Mesendoderm (in vitro differentiated cells): ENCODE data around the gene HSBP1.

Source experiments
- DNase-seq: peaks from one replicate; pipeline ENCODE4 v3.0.0; 2013
- H2AK5ac ChIP-seq: 2 replicates; pipeline ENCODE4 v1.6.1; 2013; ENCODE audit warnings: low read length, inconsistent platforms
- H2BK120ac ChIP-seq: 2 replicates; pipeline ENCODE4 v1.6.1; 2013; ENCODE audit warnings: low read depth, mild to moderate bottlenecking, low read length, moderate library complexity, mixed read lengths
- H2BK15ac ChIP-seq: replicated peaks from 2 replicates; pipeline ENCODE4 v1.6.1; 2013; ENCODE audit warnings: low read depth, mild to moderate bottlenecking, moderate library complexity
- H2BK5ac ChIP-seq: 2 replicates; pipeline ENCODE4 v1.6.1; 2013; ENCODE audit warnings: low read length, inconsistent platforms
- H3K18ac ChIP-seq: 2 replicates; pipeline ENCODE4 v1.6.1; 2013; ENCODE audit warnings: mild to moderate bottlenecking, low read length, mixed read lengths
- H3K23ac ChIP-seq: one replicate; pipeline ENCODE4 v1.6.1; 2013; ENCODE audit warnings: low read length
- H3K27ac ChIP-seq: 2 replicates; pipeline ENCODE4 v1.5.1; 2013; ENCODE audit warnings: low read depth, mild to moderate bottlenecking, inconsistent platforms, low read length, moderate library complexity
- H3K27me3 ChIP-seq: 2 replicates; pipeline ENCODE4 v1.6.1; 2013; ENCODE audit warnings: low read length, control low read depth, mild to moderate bottlenecking, inconsistent platforms; ENCODE audit not compliant: insufficient read depth, poor library complexity
- H3K36me3 ChIP-seq: 2 replicates; pipeline ENCODE4 v1.6.1; 2013; ENCODE audit warnings: low read length, inconsistent platforms; ENCODE audit not compliant: control insufficient read depth, insufficient read depth
- H3K4ac ChIP-seq: one replicate; pipeline ENCODE4 v1.6.1; 2013; ENCODE audit warnings: low read depth, mild to moderate bottlenecking, low read length, moderate library complexity
- H3K4me1 ChIP-seq: 2 replicates; pipeline ENCODE4 v1.6.1; 2013; ENCODE audit warnings: low read depth, low read length, inconsistent platforms; ENCODE audit not compliant: control insufficient read depth
- H3K4me2 ChIP-seq: 2 replicates; pipeline ENCODE4 v1.6.1; 2013; ENCODE audit warnings: low read length
- H3K4me3 ChIP-seq: 2 replicates; pipeline ENCODE4 v1.5.1; 2013; ENCODE audit warnings: mild to moderate bottlenecking, low read length
- H3K56ac ChIP-seq: one replicate; pipeline ENCODE4 v1.6.1; 2013; ENCODE audit warnings: low read length
- H3K79me1 ChIP-seq: 2 replicates; pipeline ENCODE4 v1.6.1; 2013; ENCODE audit warnings: low read length, inconsistent platforms
- H3K79me2 ChIP-seq: 2 replicates; pipeline ENCODE4 v1.6.1; 2013; ENCODE audit warnings: mild to moderate bottlenecking, low read length; ENCODE audit not compliant: control insufficient read depth, insufficient read depth
- H3K9ac ChIP-seq: 2 replicates; pipeline ENCODE4 v1.6.1; 2013; ENCODE audit warnings: low read length, inconsistent platforms
- H4K5ac ChIP-seq: one replicate; pipeline ENCODE4 v1.6.1; 2013; ENCODE audit warnings: low read length
- H4K8ac ChIP-seq: one replicate; pipeline ENCODE4 v1.6.1; 2013; ENCODE audit warnings: low read depth, mild to moderate bottlenecking, control low read depth, low read length, moderate library complexity
- WGBS: extraction: QIAGEN DNeasy Blood & Tissue Kit; methylation state at CpG from one replicate; pipeline ENCODE4 v1.1.7; 2013; ENCODE audit warnings: low lambda C conversion rate, missing lambda C conversion rate; ENCODE audit not compliant: insufficient coverage; ENCODE audit errors: extremely low coverage; 5-methylcytosine and 5-hydroxymethylcytosine counted together

HSBP1 gene

GRCh38 chr16:83826146-83826913 is 18.6 kb downstream of the HSBP1 start:
- whole genome bisulfite sequencing, result no CpG with 5 or more reads among the region's 21 CpGs
- H3K79me1 ChIP-seq, result no peaks in the 10 kb centered on the region
- peak; percentile 83 for DNase-seq
- H2BK120ac ChIP-seq, result no peak overlapping the region
- H3K36me3 ChIP-seq, result no peaks in the 10 kb centered on the region
- no peak overlapping the region for H4K8ac ChIP-seq
- H3K56ac ChIP-seq, result peak overlapping the region; percentile 68
- H3K4me3 ChIP-seq, result no peak overlapping the region
- no peak overlapping the region for H4K5ac ChIP-seq
- no peak overlapping the region for H2BK15ac ChIP-seq
- H3K9ac ChIP-seq, result no peak overlapping the region
- H3K4ac ChIP-seq, result no peak overlapping the region
- no peak overlapping the region for H3K4me2 ChIP-seq
- H3K4me1 ChIP-seq, result peaks cover 5% of the 10 kb centered on the region
- H3K23ac ChIP-seq, result no peak overlapping the region
- peak overlapping the region; percentile 15 for H3K18ac ChIP-seq
- H3K27me3 ChIP-seq, result no peaks in the 10 kb centered on the region
- peak overlapping the region; percentile 49 for H2AK5ac ChIP-seq
- no peak overlapping the region for H3K27ac ChIP-seq
- H2BK5ac ChIP-seq, result peak overlapping the region; percentile 64
- H3K79me2 ChIP-seq, result no peaks in the 10 kb centered on the region

GRCh38 chr16:83830091-83830768 is 22.5 kb downstream of the HSBP1 start:
- no peaks in the 10 kb centered on the region for H3K27me3 ChIP-seq
- no peaks in the 10 kb centered on the region for H3K36me3 ChIP-seq
- H3K23ac ChIP-seq, result no peak overlapping the region
- no CpG with 5 or more reads among the region's 33 CpGs for WGBS
- H4K8ac ChIP-seq, result no peak overlapping the region
- no peak overlapping the region for H2AK5ac ChIP-seq
- H3K9ac ChIP-seq, result no peak overlapping the region
- no peak overlapping the region for H2BK5ac ChIP-seq
- H3K56ac ChIP-seq, result peak overlapping the region; percentile 30
- no peaks in the 10 kb centered on the region for H3K4me1 ChIP-seq
- H3K18ac ChIP-seq, result no peak overlapping the region
- no peaks in the 10 kb centered on the region for H3K79me2 ChIP-seq
- H2BK120ac ChIP-seq, result no peak overlapping the region
- H3K4me3 ChIP-seq, result no peak overlapping the region
- DNase-seq, result no peak
- H4K5ac ChIP-seq, result no peak overlapping the region
- no peak overlapping the region for H3K27ac ChIP-seq
- no peak overlapping the region for H2BK15ac ChIP-seq
- H3K79me1 ChIP-seq, result no peaks in the 10 kb centered on the region
- no peak overlapping the region for H3K4me2 ChIP-seq
- H3K4ac ChIP-seq, result no peak overlapping the region

GRCh38 chr16:83830769-83831455 is 23.1 kb downstream of the HSBP1 start:
- H3K79me2 ChIP-seq, result no peaks in the 10 kb centered on the region
- H3K4ac ChIP-seq, result no peak overlapping the region
- no peak overlapping the region for H3K23ac ChIP-seq
- H4K5ac ChIP-seq, result no peak overlapping the region
- H3K36me3 ChIP-seq, result no peaks in the 10 kb centered on the region
- peak overlapping the region; percentile 51 for H3K56ac ChIP-seq
- no peak overlapping the region for H3K4me2 ChIP-seq
- H3K27me3 ChIP-seq, result no peaks in the 10 kb centered on the region
- no peaks in the 10 kb centered on the region for H3K79me1 ChIP-seq
- DNase-seq, result no peak
- H3K18ac ChIP-seq, result no peak overlapping the region
- WGBS, result no CpG with 5 or more reads among the region's 13 CpGs
- peak overlapping the region; percentile 38 for H2AK5ac ChIP-seq
- no peak overlapping the region for H3K4me3 ChIP-seq
- no peak overlapping the region for H3K27ac ChIP-seq
- no peak overlapping the region for H2BK15ac ChIP-seq
- H4K8ac ChIP-seq, result no peak overlapping the region
- H3K9ac ChIP-seq, result no peak overlapping the region
- no peak overlapping the region for H2BK5ac ChIP-seq
- no peaks in the 10 kb centered on the region for H3K4me1 ChIP-seq
- no peak overlapping the region for H2BK120ac ChIP-seq

DNA sequence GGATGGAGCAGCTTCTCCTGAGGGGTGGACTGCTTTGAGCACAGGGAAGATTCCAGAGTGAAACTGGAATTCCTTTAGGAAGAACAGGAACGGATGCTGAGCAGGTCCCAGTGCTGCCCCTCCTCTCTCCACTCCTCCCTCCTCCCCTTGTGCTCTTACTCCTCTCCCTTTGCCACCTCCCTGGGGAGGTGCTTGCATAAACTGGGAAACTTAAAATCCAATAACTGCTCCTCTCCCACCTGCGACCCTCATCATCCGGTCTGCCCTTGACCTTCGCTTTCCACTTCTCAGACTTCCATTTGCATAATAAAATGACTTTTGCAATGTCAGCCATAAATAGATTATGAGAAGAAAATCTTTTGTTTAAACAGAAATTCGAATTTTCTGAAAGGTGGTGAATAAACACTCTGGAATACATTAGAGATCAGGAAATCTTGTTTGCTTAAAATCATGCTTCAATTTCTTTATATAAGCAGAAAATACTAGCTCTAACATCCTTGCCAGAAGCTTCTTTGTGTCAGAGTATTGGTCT is 23.7 kb downstream of the HSBP1 start:
- H3K9ac ChIP-seq, result no peak overlapping the region
- no CpG with 5 or more reads among the region's 5 CpGs for WGBS
- H3K18ac ChIP-seq, result no peak overlapping the region
- no peak overlapping the region for H2AK5ac ChIP-seq
- no peak overlapping the region for H2BK120ac ChIP-seq
- no peaks in the 10 kb centered on the region for H3K79me1 ChIP-seq
- H3K79me2 ChIP-seq, result no peaks in the 10 kb centered on the region
- no peak overlapping the region for H2BK15ac ChIP-seq
- H4K8ac ChIP-seq, result no peak overlapping the region
- H3K56ac ChIP-seq, result peak overlapping the region; percentile 51
- H3K36me3 ChIP-seq, result no peaks in the 10 kb centered on the region
- no peak overlapping the region for H4K5ac ChIP-seq
- H3K4me2 ChIP-seq, result no peak overlapping the region
- H3K4me3 ChIP-seq, result no peak overlapping the region
- H3K27me3 ChIP-seq, result no peaks in the 10 kb centered on the region
- no peak overlapping the region for H2BK5ac ChIP-seq
- no peak overlapping the region for H3K23ac ChIP-seq
- peak; percentile 63 for DNase-seq
- no peaks in the 10 kb centered on the region for H3K4me1 ChIP-seq
- H3K4ac ChIP-seq, result no peak overlapping the region
- no peak overlapping the region for H3K27ac ChIP-seq

GRCh38 chr16:83833921-83834320 is 26.1 kb downstream of the HSBP1 start:
- H3K56ac ChIP-seq, result no peak overlapping the region
- H3K4me3 ChIP-seq, result no peak overlapping the region
- DNase-seq, result no peak
- no peaks in the 10 kb centered on the region for H3K79me2 ChIP-seq
- H2BK5ac ChIP-seq, result no peak overlapping the region
- H2AK5ac ChIP-seq, result no peak overlapping the region
- no peaks in the 10 kb centered on the region for H3K27me3 ChIP-seq
- H3K4me2 ChIP-seq, result no peak overlapping the region
- H3K36me3 ChIP-seq, result no peaks in the 10 kb centered on the region
- no peak overlapping the region for H3K18ac ChIP-seq
- no peaks in the 10 kb centered on the region for H3K4me1 ChIP-seq
- H4K8ac ChIP-seq, result no peak overlapping the region
- H4K5ac ChIP-seq, result no peak overlapping the region
- no CpG with 5 or more reads among the region's 2 CpGs for WGBS
- no peak overlapping the region for H3K27ac ChIP-seq
- H3K4ac ChIP-seq, result no peak overlapping the region
- no peaks in the 10 kb centered on the region for H3K79me1 ChIP-seq
- no peak overlapping the region for H2BK120ac ChIP-seq
- H3K9ac ChIP-seq, result no peak overlapping the region
- no peak overlapping the region for H3K23ac ChIP-seq
- H2BK15ac ChIP-seq, result no peak overlapping the region
